ENCODE results near the gene RBM14.
"Not testable (repeated sequence)": the region's sequence is repeated elsewhere in the genome, so short reads cannot be mapped to it uniquely, and the experiment has no call there.

Gene RBM14

GRCh38 chr11:66638177-66639065, 22.0 kb downstream of the RBM14 start, which contains the start of gene RBM4:
RBM4 (plus strand) TSS chr11:66638703; CDS start chr11:66639712, 1,009 bp downstream.
- DNase-seq = peak; percentile 90

GRCh38 chr11:66639066-66639813, 22.8 kb downstream of the RBM14 start:
- DNase-seq = no peak

- DNase-seq = not testable (repeated sequence)
Observed at GRCh38 chr11:66639814-66640340, 23.4 kb downstream of the RBM14 start.

- no peak for DNase-seq
Observed at GRCh38 chr11:66641834-66642233, 25.4 kb downstream of the RBM14 start.

DNA sequence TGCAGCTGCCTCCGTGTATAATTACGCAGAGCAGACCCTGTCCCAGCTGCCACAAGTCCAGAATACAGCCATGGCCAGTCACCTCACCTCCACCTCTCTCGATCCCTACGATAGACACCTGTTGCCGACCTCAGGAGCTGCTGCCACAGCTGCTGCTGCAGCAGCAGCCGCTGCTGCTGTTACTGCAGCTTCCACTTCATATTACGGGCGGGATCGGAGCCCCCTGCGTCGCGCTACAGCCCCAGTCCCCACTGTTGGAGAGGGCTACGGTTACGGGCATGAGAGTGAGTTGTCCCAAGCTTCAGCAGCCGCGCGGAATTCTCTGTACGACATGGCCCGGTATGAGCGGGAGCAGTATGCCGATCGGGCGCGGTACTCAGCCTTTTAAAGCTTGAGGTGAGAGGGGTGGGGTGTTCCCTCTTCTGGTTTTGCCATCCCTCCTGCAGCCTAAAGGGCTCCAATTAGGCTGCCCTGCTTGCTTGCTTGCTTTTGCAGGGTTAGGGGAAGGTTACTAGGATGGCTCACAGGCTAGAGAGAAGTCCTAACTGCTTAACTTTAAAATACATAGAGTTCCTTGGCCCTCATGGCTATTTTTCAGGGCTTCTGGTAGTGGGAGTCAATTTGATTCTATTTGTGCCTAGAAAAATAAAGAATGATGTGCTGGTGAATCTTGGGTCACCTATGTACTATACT, 27.5 kb downstream of the RBM14 start:
- no peak for DNase-seq

- DNase-seq = no peak
Observed at GRCh38 chr11:66646828-66647227, 30.4 kb downstream of the RBM14 start.

DNA sequence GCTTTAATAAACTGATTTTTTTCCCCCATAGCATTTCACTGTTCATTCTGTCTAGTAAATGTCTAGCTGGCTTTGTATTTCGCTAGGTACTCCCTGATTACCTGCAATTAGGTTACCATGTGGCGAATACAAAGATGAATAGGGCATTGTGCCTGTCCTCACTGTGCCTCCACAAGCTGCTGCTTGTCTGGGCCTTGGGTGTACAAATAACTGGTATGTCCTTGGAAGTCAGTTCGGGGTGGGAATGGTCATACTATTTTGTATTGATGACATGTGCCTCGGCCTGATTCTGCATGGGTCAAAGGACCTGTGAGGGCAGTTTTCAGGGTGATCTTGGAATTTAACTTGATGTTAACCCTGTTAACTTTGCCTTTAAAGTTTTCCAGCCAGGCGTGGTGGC, 33.5 kb downstream of the RBM14 start:
- DNase-seq = no peak

- no peak for DNase-seq
Observed at GRCh38 chr11:66651016-66651415, 34.6 kb downstream of the RBM14 start.

GRCh38 chr11:66652651-66653050, 36.2 kb downstream of the RBM14 start:
- DNase-seq = no peak

DNA sequence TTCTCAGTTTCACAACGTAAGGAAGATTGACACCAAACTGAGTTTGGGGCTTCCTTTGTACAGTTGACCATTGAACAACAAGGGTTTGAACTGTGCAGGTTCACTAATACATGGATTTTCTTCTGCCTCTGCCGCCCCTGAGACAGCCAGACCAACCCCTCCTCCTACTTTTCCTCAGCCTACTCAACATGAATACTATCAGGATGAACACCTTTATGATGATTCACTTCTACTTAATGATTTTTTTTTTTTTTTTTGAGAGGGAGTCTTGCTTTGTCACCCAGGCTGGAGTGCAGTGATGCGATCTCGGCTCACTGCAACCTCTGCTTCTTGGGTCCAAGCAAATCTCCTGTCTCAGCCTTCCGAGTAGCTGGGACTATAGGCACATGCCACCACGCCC, 36.7 kb downstream of the RBM14 start:
- DNase-seq = no peak

DNA sequence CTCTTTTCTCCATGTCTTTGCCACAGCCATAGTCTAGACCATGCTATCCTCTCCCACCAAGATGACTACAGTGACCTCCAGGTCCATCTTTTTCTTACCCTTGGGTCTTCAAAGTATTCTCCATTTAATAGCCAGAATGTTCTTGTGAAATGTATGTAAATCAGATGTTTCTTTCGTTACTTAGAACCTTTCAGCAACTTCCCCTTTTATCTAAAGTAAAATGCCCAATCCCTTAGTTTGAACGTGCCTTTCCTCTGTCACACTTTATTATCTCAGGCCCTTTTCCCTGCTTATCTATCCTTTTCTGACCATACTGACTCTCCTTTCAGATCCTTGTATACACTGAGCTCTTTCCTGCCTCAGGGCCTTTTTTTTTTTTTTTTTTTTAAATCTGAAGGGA, 43.3 kb downstream of the RBM14 start:
- DNase-seq = no peak

DNA sequence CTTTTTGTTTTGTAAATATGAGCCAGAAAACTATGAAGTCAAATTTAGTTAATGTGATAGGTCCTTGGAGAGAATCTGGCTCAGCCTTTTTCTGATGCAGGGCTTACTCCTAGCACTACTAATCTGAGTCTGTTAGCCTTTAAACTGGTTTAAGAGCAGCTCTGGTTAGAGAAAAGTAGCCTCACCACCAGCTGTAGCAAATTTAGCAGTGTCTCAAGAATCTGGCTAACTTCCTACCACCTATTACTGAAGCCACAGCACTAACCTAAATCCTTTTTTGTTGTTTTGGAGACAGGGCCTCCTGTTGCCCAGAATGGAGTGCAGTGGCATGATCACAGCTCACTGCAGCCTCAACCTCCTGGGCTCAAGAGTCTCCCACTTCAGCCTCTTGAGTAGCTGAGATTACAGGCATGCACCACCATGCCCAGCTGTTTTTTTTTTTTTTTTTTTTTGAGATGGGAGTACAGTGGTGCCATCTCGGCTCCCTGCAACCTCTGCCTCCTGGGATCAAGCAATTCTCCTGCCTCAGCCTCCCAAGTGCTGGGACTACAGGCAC, 47.4 kb downstream of the RBM14 start:
- DNase-seq = no peak

GRCh38 chr11:66665369-66665768, 48.9 kb downstream of the RBM14 start:
- DNase-seq = no peak

DNA sequence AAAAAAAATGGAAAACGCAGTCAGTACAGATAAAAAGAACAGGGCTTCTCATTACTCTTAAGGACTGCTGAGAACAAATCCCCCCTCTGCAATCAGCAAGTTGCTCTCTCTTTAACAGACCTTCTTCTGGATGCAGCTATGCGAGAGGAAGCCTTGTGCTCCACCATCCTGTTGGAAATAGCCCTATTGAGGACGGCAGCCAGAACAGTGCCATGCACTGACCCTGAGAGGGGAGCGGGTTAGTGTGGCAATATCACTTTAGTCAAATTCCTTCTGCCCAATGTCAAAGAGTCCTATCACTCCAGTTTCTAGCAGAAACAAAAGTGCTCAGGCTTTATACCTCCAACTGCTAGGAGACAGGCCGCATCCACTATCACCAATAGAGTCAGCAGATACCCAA, 54.4 kb downstream of the RBM14 start:
- DNase-seq = no peak

GRCh38 chr11:66674964-66675602, 58.7 kb downstream of the RBM14 start:
- no peak for DNase-seq

- DNase-seq = no peak
Observed at GRCh38 chr11:66676282-66676919, 60.0 kb downstream of the RBM14 start.

All from stimulated activated CD4-positive, alpha-beta T cell treated with anti-CD3 and anti-CD28 coated beads, Interleukin-4, amount 100 ng/mL, for 1 hour (primary cell).